ENCODE results near the gene GMCL1. TPM values are rescaled to one million over a fixed set of nuclear protein-coding genes. Genes with fewer than 3 reads are reported as not detected.

The GMCL1 gene
- total and polyA plus RNA-seq, 9 of the 15 experiments (the other 6 are each of a cell fraction or from before 2014, with no cell fraction given) = 7.0 to 27.3 (median 15.4) TPM

DNA sequence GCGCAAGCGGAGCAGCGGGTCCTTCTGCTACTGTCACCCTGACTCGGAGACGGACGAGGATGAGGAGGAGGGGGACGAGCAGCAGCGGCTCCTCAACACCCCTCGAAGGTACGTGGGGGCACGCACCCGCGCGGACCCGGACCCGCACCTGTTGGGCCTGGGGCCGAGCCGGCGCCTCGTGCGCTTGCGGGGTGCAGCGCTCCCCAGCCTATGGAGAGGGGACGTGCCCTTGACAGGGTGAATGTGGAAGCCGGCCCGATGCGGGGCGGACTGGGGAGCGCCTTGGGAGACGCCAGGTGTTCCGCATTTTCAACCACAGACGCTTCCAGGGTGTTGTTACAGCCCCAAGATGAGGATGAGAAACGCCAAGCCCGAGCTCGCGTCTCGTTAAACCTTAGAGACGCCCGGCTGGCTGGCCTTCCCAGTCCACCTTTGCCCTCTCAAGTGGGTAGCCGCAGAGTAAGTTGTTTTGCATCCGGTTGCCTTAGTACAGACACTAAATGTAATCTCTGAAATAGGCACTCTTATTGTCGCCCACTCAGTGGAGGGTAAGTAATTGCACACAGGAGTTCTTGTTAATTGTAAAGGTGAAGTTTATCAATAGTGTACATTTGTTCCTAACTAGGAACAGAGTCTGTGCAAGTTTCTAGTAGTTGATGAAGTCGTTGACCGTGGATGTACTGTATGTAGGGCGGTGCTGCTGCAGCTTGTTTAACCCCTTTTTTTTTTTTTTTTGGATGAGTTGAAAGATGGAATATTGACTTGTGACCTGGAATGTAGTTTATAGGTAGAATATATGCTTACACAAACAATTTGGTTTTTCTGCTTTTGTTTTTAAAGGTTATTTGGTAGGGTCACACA is 815 bp downstream of the GMCL1 start (continued):
- TF ChIP-seq, protein P1, sequence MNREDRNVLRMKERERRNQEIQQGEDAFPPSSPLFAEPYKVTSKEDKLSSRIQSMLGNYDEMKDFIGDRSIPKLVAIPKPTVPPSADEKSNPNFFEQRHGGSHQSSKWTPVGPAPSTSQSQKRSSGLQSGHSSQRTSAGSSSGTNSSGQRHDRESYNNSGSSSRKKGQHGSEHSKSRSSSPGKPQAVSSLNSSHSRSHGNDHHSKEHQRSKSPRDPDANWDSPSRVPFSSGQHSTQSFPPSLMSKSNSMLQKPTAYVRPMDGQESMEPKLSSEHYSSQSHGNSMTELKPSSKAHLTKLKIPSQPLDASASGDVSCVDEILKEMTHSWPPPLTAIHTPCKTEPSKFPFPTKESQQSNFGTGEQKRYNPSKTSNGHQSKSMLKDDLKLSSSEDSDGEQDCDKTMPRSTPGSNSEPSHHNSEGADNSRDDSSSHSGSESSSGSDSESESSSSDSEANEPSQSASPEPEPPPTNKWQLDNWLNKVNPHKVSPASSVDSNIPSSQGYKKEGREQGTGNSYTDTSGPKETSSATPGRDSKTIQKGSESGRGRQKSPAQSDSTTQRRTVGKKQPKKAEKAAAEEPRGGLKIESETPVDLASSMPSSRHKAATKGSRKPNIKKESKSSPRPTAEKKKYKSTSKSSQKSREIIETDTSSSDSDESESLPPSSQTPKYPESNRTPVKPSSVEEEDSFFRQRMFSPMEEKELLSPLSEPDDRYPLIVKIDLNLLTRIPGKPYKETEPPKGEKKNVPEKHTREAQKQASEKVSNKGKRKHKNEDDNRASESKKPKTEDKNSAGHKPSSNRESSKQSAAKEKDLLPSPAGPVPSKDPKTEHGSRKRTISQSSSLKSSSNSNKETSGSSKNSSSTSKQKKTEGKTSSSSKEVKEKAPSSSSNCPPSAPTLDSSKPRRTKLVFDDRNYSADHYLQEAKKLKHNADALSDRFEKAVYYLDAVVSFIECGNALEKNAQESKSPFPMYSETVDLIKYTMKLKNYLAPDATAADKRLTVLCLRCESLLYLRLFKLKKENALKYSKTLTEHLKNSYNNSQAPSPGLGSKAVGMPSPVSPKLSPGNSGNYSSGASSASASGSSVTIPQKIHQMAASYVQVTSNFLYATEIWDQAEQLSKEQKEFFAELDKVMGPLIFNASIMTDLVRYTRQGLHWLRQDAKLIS (CRISPR knock-in tag; IDR thresholded peaks at IDR 0.05) = no peak; the same call in 1 of the 2 replicates
- no peak for TF ChIP-seq CBX2 (IDR thresholded peaks at IDR 0.05; ENCODE audit: insufficient read depth, low read length, poor library complexity, severe bottlenecking)
- TF ChIP-seq PREB (CRISPR knock-in tag; IDR thresholded peaks at IDR 0.05) = no peak
- no peak for TF ChIP-seq SRSF7 (optimal IDR thresholded peaks at IDR 0.05; ENCODE audit: low read depth, low read length)
- TF ChIP-seq DPF2 (IDR thresholded peaks at IDR 0.05) = 0 out of 2 replicates have a peak, but pooled peaks have one; percentile 40
- no peak for TF ChIP-seq NFE2 (IDR thresholded peaks at IDR 0.05; ENCODE audit: low read depth)
- TF ChIP-seq HDGF (IDR thresholded peaks at IDR 0.05) = no peak
- TF ChIP-seq ZNF280B (CRISPR knock-in tag; IDR thresholded peaks at IDR 0.05) = no peak
- 0 out of 2 replicates have a peak, but pooled peaks have one; percentile 70 for TF ChIP-seq NKRF (IDR thresholded peaks at IDR 0.05; ENCODE audit: borderline replicate concordance)
- TF ChIP-seq ESRRA (IDR thresholded peaks at IDR 0.05; ENCODE audit: borderline replicate concordance, low read depth) = peak; percentile 64
- TF ChIP-seq ZNF785 (CRISPR knock-in tag; IDR thresholded peaks at IDR 0.05) = no peak
- TF ChIP-seq ETV6 (IDR thresholded peaks at IDR 0.05; ENCODE audit: borderline replicate concordance in 1 of 2, low read depth in 2 of 2, low read length in 1 of 2) = no peak
- no peak for TF ChIP-seq ETV6 (CRISPR knock-in tag; IDR thresholded peaks at IDR 0.05; ENCODE audit: borderline replicate concordance)
- no peak for TF ChIP-seq ZNF23 (CRISPR knock-in tag; IDR thresholded peaks at IDR 0.05)
- no peak for TF ChIP-seq U2AF2 (optimal IDR thresholded peaks at IDR 0.05; ENCODE audit: low read depth, low read length)
- TF ChIP-seq, protein P2, sequence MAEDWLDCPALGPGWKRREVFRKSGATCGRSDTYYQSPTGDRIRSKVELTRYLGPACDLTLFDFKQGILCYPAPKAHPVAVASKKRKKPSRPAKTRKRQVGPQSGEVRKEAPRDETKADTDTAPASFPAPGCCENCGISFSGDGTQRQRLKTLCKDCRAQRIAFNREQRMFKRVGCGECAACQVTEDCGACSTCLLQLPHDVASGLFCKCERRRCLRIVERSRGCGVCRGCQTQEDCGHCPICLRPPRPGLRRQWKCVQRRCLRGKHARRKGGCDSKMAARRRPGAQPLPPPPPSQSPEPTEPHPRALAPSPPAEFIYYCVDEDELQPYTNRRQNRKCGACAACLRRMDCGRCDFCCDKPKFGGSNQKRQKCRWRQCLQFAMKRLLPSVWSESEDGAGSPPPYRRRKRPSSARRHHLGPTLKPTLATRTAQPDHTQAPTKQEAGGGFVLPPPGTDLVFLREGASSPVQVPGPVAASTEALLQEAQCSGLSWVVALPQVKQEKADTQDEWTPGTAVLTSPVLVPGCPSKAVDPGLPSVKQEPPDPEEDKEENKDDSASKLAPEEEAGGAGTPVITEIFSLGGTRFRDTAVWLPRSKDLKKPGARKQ (CRISPR knock-in tag; IDR thresholded peaks at IDR 0.05) = no peak
- TF ChIP-seq MTA3 (IDR thresholded peaks at IDR 0.05; ENCODE audit: borderline replicate concordance) = peak; percentile 8; the same call in 1 of the 2 replicates
